ENCODE measurements around the gene VPS9D1.

The VPS9D1 gene

GRCh38 chr16:89720813-89721545 is at the start of gene VPS9D1, which contains the start of gene ZNF276:
TSS of gene VPS9D1 (minus strand) at chr16:89720898. CDS start at chr16:89720861, 37 bp downstream.
TSS of gene ZNF276 (plus strand) at chr16:89721537. CDS start at chr16:89721641, 104 bp downstream.
- peak; percentile 69 to 74 for DNase-seq (ENCODE audit: low read depth in 2 of 2, low spot score in 1 of 2)

- DNase-seq (ENCODE audit: low read depth in 2 of 2, low spot score in 1 of 2), result no peak
Measured at GRCh38 chr16:89770367-89770766, 49.7 kb upstream of the VPS9D1 start.

- DNase-seq (ENCODE audit: low read depth in 2 of 2, low spot score in 1 of 2), result no peak
Measured at GRCh38 chr16:89765292-89765830, 44.7 kb upstream of the VPS9D1 start.

- peak in 1 of 2 donors; percentile 27 for DNase-seq (ENCODE audit: low read depth in 2 of 2, low spot score in 1 of 2)
Measured at GRCh38 chr16:89764711-89765201, 44.1 kb upstream of the VPS9D1 start.

GRCh38 chr16:89761304-89761922 is 40.7 kb upstream of the VPS9D1 start:
- no peak for DNase-seq (ENCODE audit: low read depth in 2 of 2, low spot score in 1 of 2)

GRCh38 chr16:89759746-89760340 is 39.1 kb upstream of the VPS9D1 start:
- no peak for DNase-seq (ENCODE audit: low read depth in 2 of 2, low spot score in 1 of 2)

GRCh38 chr16:89749637-89750036 is 28.9 kb upstream of the VPS9D1 start:
- no peak for DNase-seq (ENCODE audit: low read depth in 2 of 2, low spot score in 1 of 2)

- DNase-seq (ENCODE audit: low read depth in 2 of 2, low spot score in 1 of 2), result no peak
Measured at GRCh38 chr16:89748921-89749320, 28.2 kb upstream of the VPS9D1 start.

- no peak for DNase-seq (ENCODE audit: low read depth in 2 of 2, low spot score in 1 of 2)
Measured at GRCh38 chr16:89748076-89748475, 27.4 kb upstream of the VPS9D1 start.

GRCh38 chr16:89746043-89746442 is 25.3 kb upstream of the VPS9D1 start:
- no peak for DNase-seq (ENCODE audit: low read depth in 2 of 2, low spot score in 1 of 2)

GRCh38 chr16:89744813-89745212 is 24.1 kb upstream of the VPS9D1 start:
- no peak for DNase-seq (ENCODE audit: low read depth in 2 of 2, low spot score in 1 of 2)

- no peak for DNase-seq (ENCODE audit: low read depth in 2 of 2, low spot score in 1 of 2)
Measured at GRCh38 chr16:89742948-89743347, 22.2 kb upstream of the VPS9D1 start.

- no peak for DNase-seq (ENCODE audit: low read depth in 2 of 2, low spot score in 1 of 2)
Measured at GRCh38 chr16:89741342-89742014, 20.8 kb upstream of the VPS9D1 start.

- DNase-seq (ENCODE audit: low read depth in 2 of 2, low spot score in 1 of 2), result no peak
Measured at GRCh38 chr16:89739383-89739782, 18.7 kb upstream of the VPS9D1 start.

GRCh38 chr16:89738538-89739317 is 18.0 kb upstream of the VPS9D1 start:
- DNase-seq (ENCODE audit: low read depth in 2 of 2, low spot score in 1 of 2), result no peak

- DNase-seq (ENCODE audit: low read depth in 2 of 2, low spot score in 1 of 2), result no peak
Measured at GRCh38 chr16:89738072-89738377, 17.3 kb upstream of the VPS9D1 start.

GRCh38 chr16:89737341-89738071 is 16.8 kb upstream of the VPS9D1 start:
- no peak for DNase-seq (ENCODE audit: low read depth in 2 of 2, low spot score in 1 of 2)

- DNase-seq (ENCODE audit: low read depth in 2 of 2, low spot score in 1 of 2), result no peak
Measured at GRCh38 chr16:89736554-89736953, 15.9 kb upstream of the VPS9D1 start.

- no peak for DNase-seq (ENCODE audit: low read depth in 2 of 2, low spot score in 1 of 2)
Measured at GRCh38 chr16:89733792-89734191, 13.1 kb upstream of the VPS9D1 start.

- DNase-seq (ENCODE audit: low read depth in 2 of 2, low spot score in 1 of 2), result no peak
Measured at GRCh38 chr16:89733322-89733721, 12.6 kb upstream of the VPS9D1 start.
